ENCODE data around the gene STH.

Gene STH

DNA sequence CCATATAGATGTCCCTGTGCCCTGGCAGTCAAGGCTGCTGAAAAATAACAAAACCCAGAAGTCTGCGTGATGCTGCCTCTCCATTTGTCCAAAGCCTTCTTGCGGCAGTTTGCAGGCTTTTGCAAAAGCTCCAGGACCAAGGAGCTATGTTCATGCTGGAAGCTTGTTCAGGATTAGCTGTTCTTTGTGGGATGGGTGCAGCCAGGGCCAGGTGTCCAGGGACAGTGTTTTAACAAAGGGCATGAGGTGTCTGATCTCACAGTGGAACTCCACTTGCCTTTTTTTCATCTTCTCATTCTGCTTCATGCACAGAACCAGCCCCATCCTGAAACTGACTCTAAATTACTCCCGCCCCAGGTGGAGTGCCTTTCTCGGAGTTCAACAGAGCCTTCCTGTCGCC lies 31.7 kb upstream of the STH start:
- no peak for DNase-seq (ENCODE audit: low read depth)

DNA sequence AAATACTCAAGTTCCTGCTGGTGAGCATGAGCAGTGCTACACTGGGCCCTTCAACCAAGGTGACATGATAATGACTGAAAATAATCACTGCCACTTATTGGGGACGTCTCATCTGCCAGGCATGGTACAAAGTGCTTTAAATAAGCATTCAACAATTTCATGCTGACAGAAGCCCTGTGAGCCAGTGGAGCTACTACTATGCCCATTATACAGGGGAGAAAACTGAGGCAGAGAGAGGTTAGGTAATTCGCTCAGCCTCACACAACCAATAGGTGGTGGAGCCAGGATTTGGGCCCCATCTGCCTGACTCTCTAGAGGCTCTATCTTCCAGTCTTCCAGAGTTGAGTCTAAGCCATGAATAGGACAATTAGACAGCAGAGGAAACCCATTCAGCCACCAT lies 30.3 kb upstream of the STH start:
- no peak for DNase-seq (ENCODE audit: low read depth)

- no peak for DNase-seq (ENCODE audit: low read depth)
Measured at GRCh38 chr17:45969726-45970125, 29.3 kb upstream of the STH start.

GRCh38 chr17:45970659-45971058 lies 28.4 kb upstream of the STH start:
- no peak for DNase-seq (ENCODE audit: low read depth)

GRCh38 chr17:45971698-45972141 lies 27.3 kb upstream of the STH start:
- no peak for DNase-seq (ENCODE audit: low read depth)

DNA sequence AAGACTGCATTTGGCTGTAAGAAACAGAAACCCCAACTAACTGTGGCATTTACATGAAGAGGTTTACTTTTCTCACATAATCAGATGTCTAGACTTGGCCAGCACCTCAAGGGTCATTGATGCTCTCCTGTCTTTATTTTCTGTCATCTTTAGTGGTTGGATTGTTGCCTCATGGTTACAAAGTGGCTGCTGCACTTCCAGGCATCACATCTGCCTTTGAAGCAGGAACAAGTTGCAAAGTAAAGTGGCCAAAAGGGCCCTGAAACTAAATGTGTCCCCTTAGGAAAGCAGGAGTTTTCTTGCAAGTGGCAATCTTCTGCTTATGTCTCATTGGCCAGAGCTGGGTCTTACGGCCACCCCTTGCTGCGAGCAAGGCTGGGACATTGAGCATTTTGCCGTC lies 26.5 kb upstream of the STH start:
- no peak for DNase-seq (ENCODE audit: low read depth)

DNA sequence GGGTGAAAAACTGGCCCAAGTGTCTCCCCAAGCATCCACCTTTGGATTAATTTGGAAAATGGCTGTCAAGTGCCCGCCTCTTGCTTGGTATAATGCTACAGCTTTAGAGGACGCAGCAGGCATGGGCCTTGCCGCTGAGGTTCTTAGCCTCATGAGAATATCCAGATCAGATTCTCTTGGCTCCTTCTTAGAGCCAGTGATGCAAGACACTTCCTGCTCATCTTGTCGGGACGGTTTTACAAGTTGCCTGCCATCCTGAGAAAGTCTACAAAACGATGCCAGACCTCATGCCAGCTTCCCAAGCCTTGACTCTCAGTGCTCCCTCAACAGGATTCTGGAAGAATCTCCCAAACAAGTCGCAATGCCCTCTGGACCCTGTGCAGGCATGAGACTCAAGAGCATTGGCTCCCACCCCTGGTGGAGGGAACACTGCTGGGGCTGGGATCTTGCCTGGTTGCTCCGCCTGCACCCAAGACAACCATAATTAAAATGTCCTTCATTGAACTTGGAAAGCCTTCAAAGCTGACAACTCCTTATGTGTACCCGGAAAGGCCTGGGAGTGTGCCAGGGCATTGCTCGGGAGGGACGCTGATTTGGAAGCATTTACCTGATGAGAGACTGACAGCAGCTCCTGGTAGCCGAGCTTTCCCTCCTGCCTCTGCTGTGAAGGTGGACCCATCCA lies 25.8 kb upstream of the STH start:
- DNase-seq (ENCODE audit: low read depth): no peak

- DNase-seq (ENCODE audit: low read depth): no peak
Measured at GRCh38 chr17:45973946-45974859, 24.8 kb upstream of the STH start.

- no peak for DNase-seq (ENCODE audit: low read depth)
Measured at GRCh38 chr17:45974916-45975630, 24.0 kb upstream of the STH start.

GRCh38 chr17:45975640-45976295 lies 23.3 kb upstream of the STH start:
- DNase-seq (ENCODE audit: low read depth): no peak

- DNase-seq (ENCODE audit: low read depth): no peak
Measured at GRCh38 chr17:45976391-45976754, 22.7 kb upstream of the STH start.

DNA sequence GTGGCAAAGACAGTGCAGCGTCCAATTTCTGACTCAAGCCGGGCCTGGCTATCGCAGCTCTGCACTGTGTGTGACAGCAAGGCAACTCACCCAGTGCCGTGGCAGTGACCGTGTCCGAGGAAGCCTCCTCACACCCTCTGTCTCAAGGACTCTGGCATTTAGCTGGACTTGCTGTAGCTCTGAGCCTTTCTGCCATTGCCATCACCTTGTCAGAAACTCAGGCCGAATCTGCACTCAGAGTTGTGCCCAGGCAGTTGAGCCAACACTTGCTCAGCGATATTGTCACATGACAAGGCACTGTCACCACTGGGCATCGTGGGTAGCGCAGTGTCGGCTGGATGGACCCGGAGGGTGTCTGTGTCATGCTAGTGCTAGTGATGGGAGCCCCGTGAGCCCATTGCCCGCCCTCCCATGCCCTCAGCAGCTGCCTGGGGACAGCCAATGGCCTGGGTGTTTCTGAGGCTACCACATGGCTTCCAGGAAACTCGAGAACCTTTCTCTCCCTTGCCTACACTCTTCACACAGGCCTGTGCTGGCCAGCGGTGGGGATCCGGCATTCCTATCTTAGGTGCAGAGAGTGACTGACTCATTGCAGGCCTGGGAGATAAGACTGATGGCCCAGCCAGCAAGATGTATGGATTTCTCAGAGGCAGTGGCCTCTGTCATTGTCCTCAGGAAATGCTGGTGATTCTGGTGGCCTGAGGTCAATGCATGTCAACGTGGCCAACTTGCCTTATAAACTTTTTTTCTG lies 22.1 kb upstream of the STH start:
- no peak for DNase-seq (ENCODE audit: low read depth)

DNA sequence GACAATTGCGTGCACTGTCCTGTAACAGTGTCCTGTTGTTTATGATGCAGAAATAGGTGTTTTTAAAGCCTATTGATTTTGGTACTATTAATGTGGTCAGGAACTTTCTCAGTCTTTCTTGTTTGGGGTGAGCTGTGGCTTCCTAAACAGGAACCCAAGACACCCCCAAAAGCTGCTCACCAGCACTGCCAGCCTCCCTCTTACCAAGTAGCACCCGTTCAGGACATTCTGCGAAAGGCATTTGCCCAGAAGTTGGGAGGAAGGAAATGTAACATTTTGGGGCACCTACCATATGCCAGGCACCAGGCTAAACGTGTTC lies 21.6 kb upstream of the STH start:
- DNase-seq (ENCODE audit: low read depth): no peak

- no peak for DNase-seq (ENCODE audit: low read depth)
Measured at GRCh38 chr17:45977976-45978626, 20.9 kb upstream of the STH start.

- DNase-seq (ENCODE audit: low read depth): no peak
Measured at GRCh38 chr17:45979137-45979536, 19.9 kb upstream of the STH start.

DNA sequence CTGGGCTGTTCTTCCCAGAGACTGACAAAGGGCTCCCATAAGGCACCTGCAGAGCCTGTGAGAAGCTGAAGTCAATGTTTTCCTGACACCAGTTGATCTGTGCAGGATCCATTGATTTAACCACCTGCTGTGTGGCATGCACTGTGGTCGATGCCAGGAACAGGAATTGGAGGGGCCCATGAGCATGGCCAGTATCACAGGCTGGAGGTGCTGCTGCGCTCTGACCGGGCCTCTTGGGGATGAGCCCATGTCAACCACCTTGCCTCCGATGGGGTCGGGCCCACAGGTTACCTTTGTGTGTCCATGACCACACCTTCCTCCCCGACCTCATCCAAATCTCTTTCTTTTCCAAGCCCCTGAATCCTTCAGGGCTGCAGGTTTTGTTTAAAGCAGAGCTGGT lies 18.2 kb upstream of the STH start:
- no peak for DNase-seq (ENCODE audit: low read depth)

DNA sequence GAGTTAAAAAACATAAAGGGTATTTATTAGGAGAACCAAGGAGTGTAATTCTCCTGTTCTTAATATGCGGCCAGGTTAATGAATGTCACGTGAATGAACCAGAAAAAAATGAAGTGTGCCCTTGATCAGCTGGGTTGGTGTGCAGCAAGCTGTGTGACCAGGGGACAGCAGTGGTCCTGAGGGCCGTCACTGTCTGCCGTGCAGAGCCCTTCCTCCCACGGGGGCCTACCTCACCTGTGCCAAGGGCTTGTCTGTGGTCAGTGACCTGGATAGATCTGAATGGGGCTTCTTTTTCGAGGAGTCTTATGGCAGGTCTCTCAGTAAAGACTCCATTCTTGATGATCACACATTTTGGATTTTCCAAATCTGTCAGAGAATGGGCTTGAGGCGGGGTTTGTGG lies 17.7 kb upstream of the STH start:
- no peak for DNase-seq (ENCODE audit: low read depth)

GRCh38 chr17:45982791-45983613 lies 16.0 kb upstream of the STH start:
- no peak for DNase-seq (ENCODE audit: low read depth)

GRCh38 chr17:45983614-45984310 lies 15.3 kb upstream of the STH start:
- DNase-seq (ENCODE audit: low read depth): no peak

DNA sequence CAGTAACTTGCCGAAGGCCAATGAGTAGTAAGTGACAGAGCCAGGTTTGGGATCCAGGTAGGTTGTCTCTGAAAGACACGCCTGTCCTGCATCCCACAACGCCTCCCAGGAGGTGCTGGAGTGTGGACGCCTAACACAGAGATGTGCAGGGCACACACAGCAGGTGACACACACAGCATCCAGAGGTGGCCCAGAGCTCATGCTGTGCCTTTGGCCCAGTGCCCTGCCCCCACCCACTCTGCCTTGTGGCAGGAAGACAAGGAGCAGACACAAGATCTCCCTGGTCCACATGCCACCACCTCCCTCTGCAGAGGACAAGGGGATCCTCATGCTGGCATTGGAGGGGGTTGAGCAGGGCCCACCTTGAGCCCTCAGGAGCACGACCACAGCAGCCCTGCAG lies 14.7 kb upstream of the STH start:
- no peak for DNase-seq (ENCODE audit: low read depth)

Measured in fibroblast of the conjunctiva (primary cell).